ENCODE data around the gene PI4K2A.
"Not testable (repeated sequence)": the region's sequence is repeated elsewhere in the genome, so short reads cannot be mapped to it uniquely, and the experiment has no call there.

Gene PI4K2A

DNA sequence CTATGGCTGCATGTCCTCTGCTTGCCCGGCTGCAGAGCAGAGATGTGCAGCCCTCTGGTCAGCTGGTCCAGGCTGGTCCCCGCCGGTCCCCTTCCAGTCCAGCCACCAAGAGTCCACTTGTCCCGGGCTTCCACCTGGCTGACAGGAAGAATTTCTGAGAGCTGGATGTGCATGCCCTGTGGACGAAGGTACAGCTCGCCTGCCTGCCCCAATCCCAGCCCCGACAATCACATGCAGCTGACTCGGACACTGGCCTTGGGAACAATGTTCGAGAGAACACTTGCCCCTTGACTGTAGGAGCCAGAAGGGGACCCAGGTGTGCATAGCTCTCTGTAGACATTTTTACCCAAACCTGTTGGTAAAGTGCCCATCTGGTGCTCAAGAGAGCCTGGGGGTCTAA, 34.8 kb downstream of the PI4K2A start:
- no peak for DNase-seq

DNA sequence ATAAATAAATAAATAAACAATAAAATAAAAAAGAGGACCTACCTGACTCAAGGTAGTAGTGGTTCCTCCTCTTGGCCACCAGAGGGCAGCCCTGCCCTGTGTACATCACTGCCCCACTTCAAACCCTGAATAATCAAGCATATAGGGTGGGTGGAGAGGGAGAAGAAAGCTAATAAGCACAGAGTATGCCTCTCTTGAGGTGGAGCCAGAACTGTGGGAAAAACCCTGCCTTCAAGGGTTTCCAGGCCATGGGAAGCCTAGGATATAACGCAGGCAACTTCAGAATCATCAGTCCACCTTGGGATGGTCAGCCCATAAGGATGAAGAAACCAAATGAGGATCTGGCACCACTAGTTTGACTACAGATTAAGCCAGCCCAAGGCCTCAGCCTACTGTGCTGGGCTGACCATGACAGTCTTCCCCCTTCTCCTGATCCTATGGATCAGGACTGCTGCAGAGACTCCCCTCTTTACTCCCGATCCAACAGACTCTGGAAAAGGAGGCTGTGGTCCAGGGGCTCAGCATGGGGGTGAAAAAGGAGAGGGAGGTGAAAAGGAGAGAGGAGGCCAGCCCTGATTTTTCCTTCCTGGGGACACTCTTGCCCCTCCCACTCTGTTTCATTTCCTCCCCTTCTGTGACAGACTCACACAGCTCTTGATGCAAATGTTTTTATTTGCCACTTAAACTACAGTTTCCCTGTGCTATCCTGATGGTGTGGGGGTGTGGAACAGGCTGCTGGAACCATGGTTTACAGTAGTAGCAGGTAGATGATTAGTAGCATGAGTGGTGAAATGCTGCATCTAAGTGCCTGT, 36.5 kb downstream of the PI4K2A start:
- DNase-seq: peak; percentile 56

DNA sequence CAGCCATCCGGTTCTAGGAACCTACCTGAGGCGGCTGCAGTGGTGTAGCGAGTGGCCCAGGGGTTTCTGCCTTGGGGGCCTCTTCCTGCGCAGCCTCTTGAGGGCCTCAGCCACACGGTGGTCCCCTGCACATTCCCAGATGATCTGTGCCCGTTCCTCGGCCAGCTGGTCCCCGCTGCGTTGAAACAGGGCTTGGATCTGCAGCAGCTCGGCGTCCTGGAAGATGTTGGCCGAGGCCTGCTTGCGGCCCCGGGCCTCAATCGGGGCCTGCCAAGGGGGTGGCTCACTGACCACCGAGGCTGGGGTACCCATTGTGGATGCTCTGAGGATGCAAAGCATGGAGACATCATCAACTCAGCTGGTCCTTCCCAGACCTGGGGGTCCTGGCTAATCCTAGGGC, 39.1 kb downstream of the PI4K2A start:
- DNase-seq: no peak

- no peak for DNase-seq
Measured at GRCh38 chr10:97682042-97682441, 41.6 kb downstream of the PI4K2A start.

DNA sequence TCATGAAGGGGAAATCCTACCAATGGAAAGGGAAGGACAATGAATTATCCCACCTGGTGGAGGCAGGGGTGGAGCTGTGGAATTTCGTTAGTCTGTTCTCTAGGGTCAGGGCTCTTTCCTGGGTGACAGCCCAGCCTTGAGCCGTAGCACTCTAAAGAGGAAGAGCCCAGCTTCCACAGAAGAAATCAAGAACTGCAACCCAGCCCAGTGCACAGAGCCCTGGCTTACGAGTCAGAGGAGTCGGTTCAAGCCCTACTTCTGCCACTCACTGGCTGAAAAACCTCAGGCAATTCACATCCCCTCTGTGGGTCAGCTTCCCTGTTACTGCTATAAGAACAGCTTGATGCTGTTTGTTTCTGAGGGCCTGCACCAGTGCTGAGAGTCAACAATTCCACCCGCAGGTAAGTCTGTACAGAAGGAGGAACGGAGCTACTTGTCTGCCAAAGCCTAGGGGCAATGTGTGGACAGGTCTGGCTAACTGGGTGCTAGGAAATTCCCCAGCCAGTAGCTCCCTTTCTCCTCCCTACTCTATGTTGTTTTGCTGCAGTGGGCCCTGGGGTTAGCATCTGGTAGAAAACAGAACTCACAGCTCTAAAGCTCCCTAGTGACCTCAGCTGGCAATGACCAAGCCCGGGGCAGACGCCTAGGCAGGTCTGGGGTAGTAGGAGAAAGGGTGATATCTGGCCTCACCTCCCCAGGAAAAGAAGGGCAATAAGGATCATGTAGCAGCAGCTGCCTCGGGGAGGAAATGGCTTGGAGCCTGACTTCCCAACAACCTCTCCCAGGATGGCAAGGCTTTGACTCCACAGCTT, 43.3 kb downstream of the PI4K2A start:
- DNase-seq: no peak

DNA sequence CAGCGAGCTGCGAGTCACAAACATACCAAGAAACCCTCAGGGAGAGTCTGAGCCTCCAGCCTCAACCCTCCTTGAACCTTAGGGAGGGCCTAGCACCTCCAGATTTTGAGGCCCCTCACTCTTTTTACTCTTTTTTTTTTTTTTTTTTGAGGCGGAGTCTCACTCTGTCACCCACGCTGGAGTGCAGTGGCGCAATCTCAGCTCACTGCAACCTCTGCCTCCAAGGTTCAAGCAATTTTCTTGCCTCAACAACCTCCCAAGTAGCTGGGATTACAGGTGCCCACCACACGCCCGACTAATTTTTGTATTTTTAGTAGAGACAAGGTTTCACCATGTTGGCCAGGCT, 43.9 kb downstream of the PI4K2A start:
- not testable (repeated sequence) for DNase-seq

DNA sequence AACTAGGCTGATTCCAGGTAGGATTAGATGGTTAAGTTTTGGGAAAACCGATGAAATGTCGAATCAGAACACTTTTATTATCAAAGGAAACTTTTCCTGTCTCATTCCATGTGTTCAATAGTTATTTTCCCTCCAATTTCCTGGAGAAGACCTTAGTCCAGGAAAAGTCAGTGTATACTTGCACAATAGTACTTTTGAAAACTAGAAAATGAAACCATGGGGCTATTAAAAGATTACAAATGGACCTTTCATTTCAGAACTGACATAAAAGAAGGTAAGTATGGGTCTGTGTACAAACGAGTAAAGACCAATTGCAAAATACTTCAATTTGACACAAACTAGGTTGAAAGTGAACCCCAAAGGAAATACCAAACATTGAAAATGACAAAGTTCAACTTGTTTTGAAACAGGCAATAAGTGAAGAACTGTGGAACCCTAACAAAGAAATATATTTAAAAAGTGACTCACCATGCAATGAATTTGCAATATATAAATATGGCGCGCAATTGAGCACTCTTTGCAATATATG, 44.5 kb downstream of the PI4K2A start:
- no peak for DNase-seq

- DNase-seq: no peak
Measured at GRCh38 chr10:97685395-97685958, 45.0 kb downstream of the PI4K2A start.

GRCh38 chr10:97686301-97686961, 46.0 kb downstream of the PI4K2A start:
- peak; percentile 29 for DNase-seq

DNA sequence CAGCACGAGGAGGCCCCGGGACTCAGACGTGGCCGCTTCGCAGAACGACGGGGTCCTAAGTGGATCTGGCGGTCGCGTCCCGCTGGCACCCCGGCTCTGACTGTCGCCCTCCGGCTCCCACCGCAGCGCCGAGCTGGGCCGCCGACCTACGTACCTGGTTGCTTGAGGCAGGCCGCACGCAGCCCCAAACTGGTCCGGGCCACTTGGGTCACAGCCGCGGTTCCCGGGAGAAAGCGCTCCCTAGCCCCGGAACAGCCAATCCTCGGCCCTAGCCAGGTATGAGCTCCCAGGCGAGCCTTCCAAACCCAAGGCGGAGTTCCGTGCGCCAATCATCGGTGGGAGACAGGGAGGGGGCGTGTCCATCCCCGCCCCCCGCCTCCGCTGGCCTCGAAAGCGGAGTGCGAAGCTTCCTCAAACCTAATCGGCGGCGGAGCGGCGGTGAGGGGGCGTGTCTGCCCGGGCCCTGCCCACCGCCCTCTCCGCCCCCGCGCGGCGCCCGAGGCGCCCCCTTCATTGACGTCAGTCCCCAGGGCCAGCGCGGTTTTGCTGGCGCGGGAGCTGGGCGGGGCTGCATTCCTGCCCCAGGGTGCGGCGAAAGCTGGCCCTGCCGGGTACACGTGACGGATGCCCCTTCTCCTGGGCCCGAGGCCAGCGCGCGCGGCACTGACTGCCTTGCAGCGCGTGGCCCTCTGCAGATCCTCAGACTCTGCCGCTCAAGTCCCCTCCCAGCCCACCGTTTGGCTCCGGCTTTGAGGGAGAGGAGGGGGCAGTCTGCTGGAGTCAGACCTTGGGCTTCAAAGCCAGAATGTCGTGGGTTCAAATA, 46.7 kb downstream of the PI4K2A start, which contains the start of gene AVPI1:
AVPI1 (minus strand) TSS at position 280 of the 823 bp plus-strand sequence. CDS start 7,336 bp downstream, outside the sequence.
- peak; percentile 95 for DNase-seq

DNA sequence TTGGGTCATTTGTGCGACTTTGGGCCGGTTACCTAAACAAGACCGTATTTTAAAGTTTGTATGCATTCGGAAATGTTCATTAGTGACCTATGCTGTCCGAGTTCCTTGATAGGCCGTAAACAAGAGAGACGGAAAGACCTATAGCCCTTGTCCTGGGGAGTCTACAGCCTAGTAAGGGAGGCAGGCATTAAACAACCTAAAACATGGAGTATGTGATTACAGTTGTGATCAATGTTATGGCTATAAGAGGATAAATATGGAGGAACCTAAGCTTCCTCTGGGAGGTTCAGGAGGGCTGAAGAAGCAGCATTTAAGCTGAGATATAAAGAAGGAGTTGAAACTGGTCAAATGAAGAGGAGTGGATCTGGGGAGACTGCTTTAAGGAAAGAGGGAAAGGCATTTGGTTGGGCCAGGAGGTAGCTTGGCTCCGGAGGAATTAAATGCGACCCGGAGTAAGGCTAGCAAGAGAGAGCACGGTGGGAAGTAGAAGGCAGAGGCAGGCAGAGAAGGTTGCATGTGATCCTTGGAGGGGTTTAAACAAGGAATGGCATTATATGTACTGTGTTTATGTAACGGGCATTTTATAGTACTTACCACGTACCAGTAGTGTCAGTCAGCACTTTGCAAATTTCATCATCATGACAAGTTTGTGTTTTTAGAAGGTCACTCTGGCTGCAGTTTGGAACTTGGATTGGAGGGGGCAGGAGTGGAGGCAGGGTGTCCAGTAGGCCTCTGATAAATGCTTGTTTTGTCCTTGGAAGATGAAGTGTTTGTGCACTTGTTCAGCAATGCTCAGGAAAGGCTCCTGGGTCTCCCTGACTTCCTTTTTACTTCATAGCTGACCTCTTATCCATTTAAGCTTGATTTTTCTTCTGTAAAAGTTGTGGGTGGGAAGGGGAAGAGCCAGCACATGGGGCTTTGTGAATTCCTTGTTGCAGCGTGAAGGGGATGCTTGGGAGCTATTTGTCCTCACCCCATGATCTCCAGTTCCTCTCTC, 47.6 kb downstream of the PI4K2A start:
- DNase-seq: no peak

- no peak for DNase-seq
Measured at GRCh38 chr10:97689559-97690020, 49.1 kb downstream of the PI4K2A start.

GRCh38 chr10:97690133-97690532, 49.7 kb downstream of the PI4K2A start:
- DNase-seq: no peak

DNA sequence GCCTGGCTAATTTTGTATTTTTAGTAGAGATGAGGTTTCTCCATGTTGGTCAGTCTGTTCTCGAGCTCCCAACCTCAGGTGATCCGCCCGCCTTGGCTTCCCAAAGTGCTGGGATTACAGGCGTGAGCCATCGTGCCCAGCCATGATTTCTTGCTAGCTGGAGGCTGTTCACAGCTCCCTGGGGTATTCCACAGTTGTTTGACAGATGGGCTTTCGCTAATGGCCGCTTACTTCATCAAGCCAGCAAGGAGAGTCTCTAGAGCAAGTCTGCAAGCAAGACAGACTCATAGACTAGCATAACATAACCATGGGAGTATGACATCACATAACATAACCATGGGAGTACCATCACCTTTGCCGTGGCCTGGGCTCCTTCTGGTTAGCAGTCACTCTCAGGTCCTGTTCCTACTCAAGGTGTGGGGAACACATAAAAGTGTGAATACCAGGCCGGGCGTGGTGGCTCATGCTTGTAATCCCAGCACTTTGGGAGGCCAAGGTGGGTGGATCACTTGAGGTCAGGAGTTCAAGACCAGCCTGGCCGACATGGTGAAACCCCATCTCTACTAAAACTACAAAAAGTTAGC, 57.7 kb downstream of the PI4K2A start:
- DNase-seq: not testable (repeated sequence)

DNA sequence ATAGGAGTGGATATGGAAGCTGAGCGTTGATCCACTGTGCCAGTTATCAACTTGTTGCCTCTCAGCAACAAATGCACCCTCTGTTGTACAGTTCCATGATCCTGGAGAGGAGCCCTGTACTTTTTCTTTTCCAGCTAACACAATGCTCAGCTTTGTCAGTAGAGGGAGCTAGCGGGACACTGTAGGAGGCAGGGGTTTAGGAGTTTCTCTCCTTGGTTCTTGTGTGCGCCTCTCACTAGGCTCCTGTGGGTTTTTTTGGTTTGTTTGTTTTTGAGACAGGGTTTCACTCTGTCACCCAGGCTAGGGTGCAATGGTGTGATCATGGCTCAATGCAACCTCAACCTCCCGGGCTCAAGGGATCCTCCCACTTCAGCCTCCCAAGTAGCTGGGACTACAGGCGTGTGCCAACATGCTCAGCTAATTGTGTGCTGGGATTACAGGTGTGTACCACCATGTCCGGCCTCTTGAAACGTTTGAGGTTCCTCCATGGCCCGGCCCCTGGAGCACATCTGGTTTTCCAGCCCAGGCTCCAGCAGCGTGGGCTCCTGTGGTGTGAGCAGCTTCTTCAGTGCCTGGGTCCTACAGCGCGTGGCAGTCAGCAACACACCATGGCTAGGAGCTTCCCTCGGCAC, 61.1 kb downstream of the PI4K2A start:
- peak; percentile 80 for DNase-seq

- DNase-seq: no peak
Measured at GRCh38 chr10:97703398-97704067, 63.1 kb downstream of the PI4K2A start.

DNA sequence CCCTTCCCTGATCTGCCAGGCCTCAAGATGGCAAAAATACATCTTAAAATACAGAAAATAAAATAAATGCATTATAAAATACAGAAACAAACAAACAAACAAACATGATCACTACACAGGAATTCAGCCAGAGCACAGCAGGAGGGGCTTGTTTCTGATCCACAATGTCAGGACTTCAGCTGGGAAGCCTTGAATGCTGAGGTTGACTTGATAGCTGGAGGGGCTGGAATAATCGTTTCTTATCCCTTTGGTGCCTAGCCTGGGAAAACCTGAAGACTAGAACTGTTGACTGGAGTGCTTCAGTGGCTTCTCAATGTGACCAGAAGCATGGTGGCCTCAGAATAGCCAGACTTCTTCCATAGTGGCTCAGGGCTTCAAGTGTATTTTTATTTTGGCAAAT, 63.9 kb downstream of the PI4K2A start:
- no peak for DNase-seq

- no peak for DNase-seq
Measured at GRCh38 chr10:97705006-97705670, 64.7 kb downstream of the PI4K2A start.

Measured in activated CD4-positive, alpha-beta T cell treated with anti-CD3 and anti-CD28 coated beads, Interleukin-2, Interleukin-6, amounts not matched to agents 100 ng/mL and 50 ng/mL, durations not matched to agents 16 hours and 8 hours (primary cell).